Measurements from ENCODE around the gene IMP4. TPM values are rescaled to one million over a fixed set of nuclear protein-coding genes. Genes with fewer than 3 reads are reported as not detected.

IMP4 gene
- total and polyA plus RNA-seq, 2 of the 13 experiments (the other 11 are each of a cell fraction or from before 2014, with no cell fraction given) = 142 to 158 TPM

DNA sequence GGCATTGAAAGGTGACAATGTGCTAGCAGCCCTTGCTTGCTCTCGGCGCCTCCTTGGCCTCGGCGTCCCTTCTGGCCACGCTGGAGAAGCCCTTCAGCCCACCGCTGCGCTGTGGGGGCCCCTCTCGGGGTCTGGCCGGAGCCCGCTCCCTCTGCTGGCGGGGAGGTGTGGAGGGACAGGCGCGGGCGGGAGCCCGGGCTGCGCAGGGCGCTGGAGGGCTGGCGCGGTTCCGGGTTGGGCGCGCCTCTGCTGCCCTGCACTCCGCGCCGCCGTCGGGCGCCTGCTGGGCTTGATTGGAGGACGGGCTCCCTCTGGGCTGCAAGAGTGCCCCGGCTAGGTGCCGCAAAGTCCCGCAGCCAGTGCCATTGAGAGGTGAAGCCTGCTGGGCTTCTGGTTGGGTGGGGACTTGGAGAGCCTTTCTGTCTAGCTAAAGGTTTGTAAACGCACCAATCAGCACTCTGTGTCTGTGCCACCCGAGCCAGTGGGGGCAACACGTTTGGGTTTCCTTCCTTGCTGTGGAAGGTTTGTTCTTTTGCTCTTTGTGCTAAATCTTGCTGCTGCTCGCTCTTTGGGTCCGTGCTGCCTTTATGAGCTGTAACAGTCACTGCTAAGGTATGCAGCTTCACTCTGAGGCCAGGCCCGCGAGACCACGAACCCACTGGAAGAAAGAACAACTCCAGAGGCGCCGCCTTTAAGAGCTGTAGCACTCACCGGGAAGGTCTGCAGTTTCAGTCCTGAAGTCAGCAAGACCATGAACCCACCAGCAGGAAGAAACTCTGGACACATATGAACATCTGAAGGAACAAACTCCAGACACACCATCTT is 14.8 kb upstream of the IMP4 start:
- in situ Hi-C loops (cut with HindIII; ENCODE audit: extremely low pct_ligation_motif_present, low pct_unique_long_range_greater_than_20kb) = no loop called here
- peak overlapping the region; percentile 67 for H3K4me2 ChIP-seq (ENCODE audit: low read depth, low read length)
- no peaks in the 10 kb centered on the region for H3K36me3 ChIP-seq (replicated peaks in 1 of 2; ENCODE audit: control insufficient read depth in 1 of 2, insufficient read depth in 2 of 2, low read length in 2 of 2)
- DNase-seq (ENCODE audit: low spot score) (peak; percentile 20), ATAC-seq (peak; percentile 92), FAIRE-seq (no peak)
- peaks cover 13% of the 10 kb centered on the region for H3K4me1 ChIP-seq (ENCODE audit: insufficient read depth, low read length)
- peak overlapping the region; percentile 40 to 59 (median 43); a peak in 5 of 6 replicates for H3K4me3 ChIP-seq (replicated peaks in 1 of 3; ENCODE audit: insufficient read depth in 1 of 3, low read depth in 2 of 3, low read length in 3 of 3)
- no peaks in the 10 kb centered on the region for H3K9me3 ChIP-seq (ENCODE audit: low read length)
- no peak overlapping the region for H2AFZ ChIP-seq (ENCODE audit: low read length)
- H3K9ac ChIP-seq (ENCODE audit: insufficient read depth, low read depth, low read length) = no peak overlapping the region
- no peaks in the 10 kb centered on the region for H3K79me2 ChIP-seq (ENCODE audit: insufficient read depth, low read length)
- WGBS (ENCODE audit: low lambda C conversion rate) = 45% methylated on average over 36 of the region's 43 CpGs
- peaks cover 0 to 37% of the 10 kb centered on the region in 2 experiments; a peak in 4 of 5 replicates for H3K27me3 ChIP-seq (ENCODE audit: control insufficient read depth in 1 of 2, insufficient read depth in 2 of 2, low read length in 2 of 2)
- H3K27ac ChIP-seq (ENCODE audit: extremely low read length, insufficient read depth, low read length) = no peak overlapping the region
- intact Hi-C loops (cut with micrococcal nuclease; ENCODE audit: unreplicated experiment) = no loop called here
- ChIA-PET CTCF (ENCODE audit: low intra/inter-chr PET ratio, low total read pairs) (interaction anchor here (0.7 to 1.7 kb wide), 2 partner anchors 146 to 391 kb away, joined by 3 to 5 read pairs; partner anchors contain the start of genes MZT2B and SMPD4), POLR2A (interaction anchor here (1.4 to 1.9 kb wide), 2 partner anchors 14 to 28 kb away, joined by 3 to 11 read pairs; partner anchors contain the start of genes IMP4 and PTPN18)
- BruUV-seq (replicated peaks) = no TSS peak
- H4K20me1 ChIP-seq (ENCODE audit: insufficient read depth, low read length) = no peaks in the 10 kb centered on the region
- no peak for TF ChIP-seq ZNF784 (CRISPR knock-in tag; IDR thresholded peaks at IDR 0.05; ENCODE audit: borderline replicate concordance)
- no peak for TF ChIP-seq FOXO1 (CRISPR knock-in tag; IDR thresholded peaks at IDR 0.05)
- no peak for TF ChIP-seq ZNF720 (CRISPR knock-in tag; IDR thresholded peaks at IDR 0.05)
- no peak for TF ChIP-seq ZNF343 (CRISPR knock-in tag; IDR thresholded peaks at IDR 0.05)
- no peak for TF ChIP-seq ZNF432 (CRISPR knock-in tag; IDR thresholded peaks at IDR 0.05; ENCODE audit: borderline replicate concordance)
- no peak for TF ChIP-seq ZNF280B (CRISPR knock-in tag; IDR thresholded peaks at IDR 0.05; ENCODE audit: borderline replicate concordance)
- TF ChIP-seq ZNF781 (CRISPR knock-in tag; IDR thresholded peaks at IDR 0.05; ENCODE audit: borderline replicate concordance, not compliant biosample characterization) = no peak
- no peak for TF ChIP-seq WIZ (CRISPR knock-in tag; IDR thresholded peaks at IDR 0.05)
- no peak for TF ChIP-seq ZNF607 (CRISPR knock-in tag; IDR thresholded peaks at IDR 0.05; ENCODE audit: borderline replicate concordance)
- TF ChIP-seq RNF2 (conservative IDR thresholded peaks at IDR 0.05; ENCODE audit: low read depth) = no peak
- TF ChIP-seq ARHGAP35 (CRISPR knock-in tag; IDR thresholded peaks at IDR 0.05; ENCODE audit: borderline replicate concordance) = no peak
- TF ChIP-seq, protein P1, sequence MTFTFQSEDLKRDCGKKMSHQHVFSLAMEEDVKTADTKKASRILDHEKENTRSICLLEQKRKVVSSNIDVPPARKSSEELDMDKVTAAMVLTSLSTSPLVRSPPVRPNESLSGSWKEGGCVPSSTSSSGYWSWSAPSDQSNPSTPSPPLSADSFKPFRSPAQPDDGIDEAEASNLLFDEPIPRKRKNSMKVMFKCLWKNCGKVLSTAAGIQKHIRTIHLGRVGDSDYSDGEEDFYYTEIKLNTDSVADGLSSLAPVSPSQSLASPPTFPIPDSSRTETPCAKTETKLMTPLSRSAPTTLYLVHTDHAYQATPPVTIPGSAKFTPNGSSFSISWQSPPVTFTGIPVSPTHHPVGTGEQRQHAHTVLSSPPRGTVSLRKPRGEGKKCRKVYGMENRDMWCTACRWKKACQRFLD (CRISPR knock-in tag; IDR thresholded peaks at IDR 0.05; ENCODE audit: borderline replicate concordance) = no peak
- TF ChIP-seq XRCC5 (optimal IDR thresholded peaks at IDR 0.05; ENCODE audit: low read length) = peak; percentile 53
- TF ChIP-seq POLR2G (IDR thresholded peaks at IDR 0.05; ENCODE audit: low read depth, low read length) = no peak
- no peak for TF ChIP-seq MBD4 (IDR thresholded peaks at IDR 0.05; ENCODE audit: borderline replicate concordance, low read length)
- no peak for TF ChIP-seq MAFF (IDR thresholded peaks at IDR 0.05; ENCODE audit: low read depth, low read length)
- TF ChIP-seq SALL1 (CRISPR knock-in tag; IDR thresholded peaks at IDR 0.05) = no peak
